Measurements from ENCODE around the gene CLEC2L. TPM values are rescaled to one million over a fixed set of nuclear protein-coding genes. Genes with fewer than 3 reads are reported as not detected.

CLEC2L gene
- total RNA-seq (under 1 TPM in 1 of 7 donors, not detected in 6; 0.33 TPM), polyA plus RNA-seq (1 to 10 TPM in 1 of 2 donors, under 1 TPM in 1; 0.15 to 1.5 TPM)
- long read RNA-seq, donor 1 = 0 reads
- long read RNA-seq, donor 2, partial matches to known transcripts = 0 of 1 reads
- long read RNA-seq, donor 2, other reads (novel, unspliced or antisense) = 0 of 1 reads
- long read RNA-seq, donor 3 = 0 reads

GRCh38 chr7:139523199-139523941 lies at the start of gene CLEC2L:
Gene CLEC2L, plus strand, starts transcription at chr7:139523685. Its CDS starts 243 bp downstream, at chr7:139523928.
- no peaks in the 10 kb centered on the region for H3K27me3 ChIP-seq

GRCh38 chr7:139476139-139476538 lies 47.3 kb upstream of the CLEC2L start:
- no peaks in the 10 kb centered on the region for H3K36me3 ChIP-seq
- TF ChIP-seq EP300 (IDR thresholded peaks at IDR 0.05) (no peak), CTCF (IDR thresholded peaks at IDR 0.05) (no peak), POLR2A (IDR thresholded peaks at IDR 0.05) (no peak)
- DNase-seq = no peak
- intact Hi-C loops (cut with DNase I) = no loop called here
- 81 to 91% (median 87%) methylated on average over 8 of the region's 8 CpGs for WGBS, 3 donors
- H3K27ac ChIP-seq = no peak overlapping the region
- H3K4me3 ChIP-seq = no peak overlapping the region
- H3K9me3 ChIP-seq = no peaks in the 10 kb centered on the region
- no peaks in the 10 kb centered on the region for H3K4me1 ChIP-seq (ENCODE audit: insufficient read depth)
- H3K27me3 ChIP-seq = no peaks in the 10 kb centered on the region

More at GRCh38 chr7:139523199-139523941, at the start of gene CLEC2L:
- H3K4me3 ChIP-seq = no peak within 1 kb of the TSS
- H3K27ac ChIP-seq = no peak within 1 kb of the TSS
- intact Hi-C loops (cut with DNase I) = no loop called here
- no peaks in the 10 kb centered on the region for H3K4me1 ChIP-seq (ENCODE audit: insufficient read depth)
- H3K36me3 ChIP-seq = no peaks in the 10 kb centered on the region
- WGBS, 3 donors = 1 to 3% (median 1%) methylated on average over 24 to 75 of the region's 75 CpGs
- no peak for DNase-seq
- TF ChIP-seq CTCF (IDR thresholded peaks at IDR 0.05) (no peak), POLR2A (IDR thresholded peaks at IDR 0.05) (no peak), EP300 (IDR thresholded peaks at IDR 0.05) (no peak)
- H3K9me3 ChIP-seq = peaks cover 0 to 6% of the 10 kb centered on the region in 2 donors

- WGBS, 3 donors = 82 to 87% (median 86%) methylated on average over 6 of the region's 6 CpGs
Observed at GRCh38 chr7:139476891-139477290, 46.6 kb upstream of the CLEC2L start.

GRCh38 chr7:139479620-139480019 lies 43.9 kb upstream of the CLEC2L start:
- TF ChIP-seq CTCF (IDR thresholded peaks at IDR 0.05) (no peak), POLR2A (IDR thresholded peaks at IDR 0.05) (no peak)
- DNase-seq = no peak
- Histone ChIP-seq H3K4me3 (no peak overlapping the region), H3K4me1 (ENCODE audit: insufficient read depth) (peaks cover 6% of the 10 kb centered on the region), H3K27ac (no peak overlapping the region), H3K9me3 (no peaks in the 10 kb centered on the region), H3K36me3 (no peaks in the 10 kb centered on the region), H3K27me3 (no peaks in the 10 kb centered on the region)
- intact Hi-C loops (cut with DNase I) = no loop called here
- 55 to 60% (median 59%) methylated on average over 4 of the region's 4 CpGs for WGBS, 3 donors

More at GRCh38 chr7:139476891-139477290, 46.6 kb upstream of the CLEC2L start:
- no peaks in the 10 kb centered on the region for H3K9me3 ChIP-seq
- intact Hi-C loops (cut with DNase I) = no loop called here
- H3K36me3 ChIP-seq = no peaks in the 10 kb centered on the region
- no peak overlapping the region for H3K4me3 ChIP-seq
- no peak for DNase-seq
- H3K27ac ChIP-seq = no peak overlapping the region
- no peaks in the 10 kb centered on the region for H3K27me3 ChIP-seq
- no peak for TF ChIP-seq CTCF (IDR thresholded peaks at IDR 0.05)
- TF ChIP-seq POLR2A (IDR thresholded peaks at IDR 0.05) = no peak
- TF ChIP-seq EP300 (IDR thresholded peaks at IDR 0.05) = no peak
- no peaks in the 10 kb centered on the region for H3K4me1 ChIP-seq (ENCODE audit: insufficient read depth)
